IMR-90 (cell line): ENCODE data around the gene AKT3.

ENCODE experiments used
- BHLHE40 ChIP-seq: fragments of 150-350 bp; IDR thresholded peaks from 2 replicates; pipeline ENCODE4 v1.6.1; 2016; ENCODE audit warnings: mild to moderate bottlenecking, low read depth, low read length
- CEBPB ChIP-seq: IDR thresholded peaks from 2 replicates; pipeline ENCODE4 v1.6.1; 2012; ENCODE audit warnings: low read depth, low read length, improper control_type of control experiment
- CTCF ChIP-seq: conservative IDR thresholded peaks from 2 replicates; pipeline ENCODE4 v1.5.1; 2012; ENCODE audit warnings: mild to moderate bottlenecking, low read depth, low read length, improper control_type of control experiment
- ELK1 ChIP-seq: fragments of 150-350 bp; IDR thresholded peaks from 2 replicates; pipeline ENCODE4 v1.6.1; 2016; ENCODE audit warnings: low read depth, mild to moderate bottlenecking, low read length, moderate library complexity, borderline replicate concordance
- FOS ChIP-seq: fragments of 150-350 bp; IDR thresholded peaks from 2 replicates; pipeline ENCODE4 v1.6.1; 2016; ENCODE audit warnings: low read depth, low read length
- POLR2A ChIP-seq: IDR thresholded peaks from 2 replicates; pipeline ENCODE4 v1.6.1; 2012; ENCODE audit warnings: mild to moderate bottlenecking, low read depth, low read length
- RAD21 ChIP-seq: IDR thresholded peaks from 2 replicates; pipeline ENCODE4 v1.6.1; 2012; ENCODE audit warnings: low read length, improper control_type of control experiment
- RCOR1 ChIP-seq: IDR thresholded peaks from 2 replicates; pipeline ENCODE4 v1.6.1; 2012; ENCODE audit warnings: mild to moderate bottlenecking, low read length, improper control_type of control experiment; ENCODE audit not compliant: insufficient replicate concordance
- RFX5 ChIP-seq: IDR thresholded peaks from 2 replicates; pipeline ENCODE4 v1.8.0; 2012; ENCODE audit warnings: low read depth, mild to moderate bottlenecking, low read length, moderate library complexity
- SMC3 ChIP-seq: fragments of 150-350 bp; IDR thresholded peaks from 2 replicates; pipeline ENCODE4 v1.6.1; 2016; ENCODE audit warnings: low read depth, mild to moderate bottlenecking, antibody characterized with exemption, low read length, moderate library complexity
- USF2 ChIP-seq: fragments of 150-350 bp; IDR thresholded peaks from 2 replicates; pipeline ENCODE4 v1.6.1; 2017; ENCODE audit warnings: mild to moderate bottlenecking, antibody characterized with exemption, low read length, low read depth

- TF ChIP-seq SMC3 (no peak), CTCF (no peak), RFX5 (no peak), POLR2A (no peak), USF2 (no peak), RAD21 (no peak), CEBPB (peak; percentile 55), RCOR1 (no peak), ELK1 (no peak), FOS (no peak), BHLHE40 (no peak)
These were observed 367.7 kb downstream of the AKT3 start for GRCh38 chr1:243482141-243483022.
